ENCODE results near the gene SUCLG1. TPM values are rescaled to one million over a fixed set of nuclear protein-coding genes. Genes with fewer than 3 reads are reported as not detected.

SUCLG1 gene
- total and polyA plus RNA-seq, 4 donors, result 60.5 to 149 (median 120) TPM

- Histone ChIP-seq H3K9me3 (ENCODE audit: control insufficient read depth in 4 of 4, low read length in 3 of 4) (no peaks in the 10 kb centered on the region), H3K4me3 (ENCODE audit: low read depth in 1 of 3, low read length in 3 of 3) (no peak overlapping the region), H3K9ac (ENCODE audit: low read depth in 1 of 2, low read length in 2 of 2) (no peak overlapping the region), H3K36me3 (ENCODE audit: control insufficient read depth in 4 of 4, insufficient read depth in 3 of 4, low read depth in 1 of 4, low read length in 3 of 4) (no peaks in the 10 kb centered on the region), H3K4me1 (ENCODE audit: control insufficient read depth in 4 of 4, insufficient read depth in 4 of 4, low read length in 3 of 4) (peaks cover 0 to 15% (median 12%) of the 10 kb centered on the region in 4 donors), H3K27ac (ENCODE audit: low read depth in 1 of 2, low read length in 2 of 2) (no peak overlapping the region), H3K27me3 (ENCODE audit: control insufficient read depth in 4 of 4, insufficient read depth in 4 of 4, low read length in 3 of 4) (no peaks in the 10 kb centered on the region)
- 78% methylated on average over 5 of the region's 5 CpGs for WGBS
- DNase-seq (ENCODE audit: low spot score), result no peak
- TF ChIP-seq YY1 (IDR thresholded peaks at IDR 0.05) (no peak), FOXA1 (IDR thresholded peaks at IDR 0.05) (no peak), RAD21 (IDR thresholded peaks at IDR 0.05) (no peak), JUND (IDR thresholded peaks at IDR 0.05) (no peak), ZBTB33 (IDR thresholded peaks at IDR 0.05) (no peak), REST (IDR thresholded peaks at IDR 0.05) (no peak), GABPA (IDR thresholded peaks at IDR 0.05 in 1 of 2, conservative IDR thresholded peaks at IDR 0.05 in 1 of 2) (no peak), HNF4A (conservative IDR thresholded peaks at IDR 0.05) (no peak), ATF3 (IDR thresholded peaks at IDR 0.05) (no peak), SP1 (IDR thresholded peaks at IDR 0.05) (no peak), MAX (IDR thresholded peaks at IDR 0.05) (no peak)
Observed at GRCh38 chr2:84481702-84482101, 22.6 kb upstream of the SUCLG1 start.

GRCh38 chr2:84478867-84479266 lies 19.8 kb upstream of the SUCLG1 start:
- 94% methylated on average over 3 of the region's 3 CpGs for WGBS
- DNase-seq (ENCODE audit: low spot score), result no peak
- Histone ChIP-seq H3K27ac (ENCODE audit: low read depth in 1 of 2, low read length in 2 of 2) (no peak overlapping the region), H3K9me3 (ENCODE audit: control insufficient read depth in 4 of 4, low read length in 3 of 4) (no peaks in the 10 kb centered on the region), H3K27me3 (ENCODE audit: control insufficient read depth in 4 of 4, insufficient read depth in 4 of 4, low read length in 3 of 4) (no peaks in the 10 kb centered on the region), H3K9ac (ENCODE audit: low read depth in 1 of 2, low read length in 2 of 2) (no peak overlapping the region), H3K4me1 (ENCODE audit: control insufficient read depth in 4 of 4, insufficient read depth in 4 of 4, low read length in 3 of 4) (no peaks in the 10 kb centered on the region), H3K36me3 (ENCODE audit: control insufficient read depth in 4 of 4, insufficient read depth in 3 of 4, low read depth in 1 of 4, low read length in 3 of 4) (no peaks in the 10 kb centered on the region), H3K4me3 (ENCODE audit: low read depth in 1 of 3, low read length in 3 of 3) (no peak overlapping the region)
- TF ChIP-seq EGR1 (IDR thresholded peaks at IDR 0.05; ENCODE audit: low read depth in 2 of 2), result no peak
- TF ChIP-seq JUND (IDR thresholded peaks at IDR 0.05), result no peak
- no peak for TF ChIP-seq NR2F2 (IDR thresholded peaks at IDR 0.05)
- TF ChIP-seq MAX (IDR thresholded peaks at IDR 0.05), result no peak
- no peak for TF ChIP-seq FOXA2 (IDR thresholded peaks at IDR 0.05)
- TF ChIP-seq FOXA1 (IDR thresholded peaks at IDR 0.05), result no peak
- TF ChIP-seq HNF4A (conservative IDR thresholded peaks at IDR 0.05), result no peak
- no peak for TF ChIP-seq TAF1 (conservative IDR thresholded peaks at IDR 0.05)
- no peak for TF ChIP-seq GABPA (IDR thresholded peaks at IDR 0.05 in 1 of 2, conservative IDR thresholded peaks at IDR 0.05 in 1 of 2)
- TF ChIP-seq RAD21 (IDR thresholded peaks at IDR 0.05), result no peak
- TF ChIP-seq ZBTB33 (IDR thresholded peaks at IDR 0.05), result no peak
- TF ChIP-seq HNF4G (IDR thresholded peaks at IDR 0.05), result no peak
- TF ChIP-seq RXRA (IDR thresholded peaks at IDR 0.05), result no peak
- TF ChIP-seq SP1 (IDR thresholded peaks at IDR 0.05), result no peak
- TF ChIP-seq REST (IDR thresholded peaks at IDR 0.05), result no peak
- no peak for TF ChIP-seq ATF3 (IDR thresholded peaks at IDR 0.05)
